Fibroblast of lung (primary cell): ENCODE measurements around the gene MRFAP1L1.

Source experiments
- CTCF ChIP-seq, 2 donors: IDR thresholded peaks in 1 of 2; conservative IDR thresholded peaks in 1 of 2; 1 replicate in 1 of 2; 2 replicates in 1 of 2; pipeline ENCODE4 v1.5.1; 2011 to 2012; ENCODE audit warnings: low read length in 2 of 2, control low read depth in 1 of 2, inconsistent platforms in 1 of 2, low read depth in 1 of 2, mild to moderate bottlenecking in 1 of 2
- EZH2 ChIP-seq: IDR thresholded peaks from 2 replicates; pipeline ENCODE4 v1.5.1; 2012; ENCODE audit warnings: low read length, control low read depth, mild to moderate bottlenecking; ENCODE audit errors: missing control alignments

GRCh38 chr4:6706173-6706572, 3.5 kb downstream of the MRFAP1L1 start:
- TF ChIP-seq CTCF (conservative IDR thresholded peaks at IDR 0.05 in 1 of 2, IDR thresholded peaks at IDR 0.05 in 1 of 2; ENCODE audit: low read depth in 1 of 2, low read length in 2 of 2): no peak
- no peak for TF ChIP-seq EZH2
